C4-2B (cell line): ENCODE results near the gene RCSD1.
"Not testable (repeated sequence)": the region's sequence is repeated elsewhere in the genome, so short reads cannot be mapped to it uniquely, and the experiment has no call there.

ENCODE experiments used
- H3K27ac ChIP-seq: fragments of 450-650 bp; 2 replicates; pipeline ENCODE4 v1.5.1; 2017
- ZFX ChIP-seq: fragments of 450-650 bp; IDR thresholded peaks from 2 replicates; pipeline ENCODE4 v1.6.1; 2017
- TF ChIP-seq, protein P1 (sequence below): fragments of 450-650 bp; conservative IDR thresholded peaks from 2 replicates; pipeline ENCODE4 v1.5.1; 2017; ENCODE audit warnings: mild to moderate bottlenecking

The RCSD1 gene

DNA sequence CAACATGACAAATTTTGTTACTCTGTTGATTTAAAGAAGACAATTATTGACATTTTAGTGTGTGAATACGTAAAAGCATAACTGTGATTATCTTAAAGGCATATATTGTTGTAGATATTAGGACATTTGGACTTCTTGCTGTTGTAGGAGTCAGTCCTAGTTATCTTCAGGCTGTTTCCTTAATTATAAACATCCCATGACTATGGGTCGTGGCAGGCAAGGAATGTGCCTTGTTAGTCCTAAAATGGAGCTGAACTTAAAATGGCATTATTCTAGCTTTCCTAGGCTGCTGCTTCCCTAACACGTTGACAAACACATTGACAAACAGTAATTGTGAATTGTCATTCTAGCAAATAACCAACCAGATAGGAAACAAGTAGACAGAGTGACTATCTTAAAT, 87.3 kb downstream of the RCSD1 start:
- TF ChIP-seq, protein P1, sequence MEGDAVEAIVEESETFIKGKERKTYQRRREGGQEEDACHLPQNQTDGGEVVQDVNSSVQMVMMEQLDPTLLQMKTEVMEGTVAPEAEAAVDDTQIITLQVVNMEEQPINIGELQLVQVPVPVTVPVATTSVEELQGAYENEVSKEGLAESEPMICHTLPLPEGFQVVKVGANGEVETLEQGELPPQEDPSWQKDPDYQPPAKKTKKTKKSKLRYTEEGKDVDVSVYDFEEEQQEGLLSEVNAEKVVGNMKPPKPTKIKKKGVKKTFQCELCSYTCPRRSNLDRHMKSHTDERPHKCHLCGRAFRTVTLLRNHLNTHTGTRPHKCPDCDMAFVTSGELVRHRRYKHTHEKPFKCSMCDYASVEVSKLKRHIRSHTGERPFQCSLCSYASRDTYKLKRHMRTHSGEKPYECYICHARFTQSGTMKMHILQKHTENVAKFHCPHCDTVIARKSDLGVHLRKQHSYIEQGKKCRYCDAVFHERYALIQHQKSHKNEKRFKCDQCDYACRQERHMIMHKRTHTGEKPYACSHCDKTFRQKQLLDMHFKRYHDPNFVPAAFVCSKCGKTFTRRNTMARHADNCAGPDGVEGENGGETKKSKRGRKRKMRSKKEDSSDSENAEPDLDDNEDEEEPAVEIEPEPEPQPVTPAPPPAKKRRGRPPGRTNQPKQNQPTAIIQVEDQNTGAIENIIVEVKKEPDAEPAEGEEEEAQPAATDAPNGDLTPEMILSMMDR = no peak
- no peak for TF ChIP-seq ZFX
- no peak overlapping the region for H3K27ac ChIP-seq

DNA sequence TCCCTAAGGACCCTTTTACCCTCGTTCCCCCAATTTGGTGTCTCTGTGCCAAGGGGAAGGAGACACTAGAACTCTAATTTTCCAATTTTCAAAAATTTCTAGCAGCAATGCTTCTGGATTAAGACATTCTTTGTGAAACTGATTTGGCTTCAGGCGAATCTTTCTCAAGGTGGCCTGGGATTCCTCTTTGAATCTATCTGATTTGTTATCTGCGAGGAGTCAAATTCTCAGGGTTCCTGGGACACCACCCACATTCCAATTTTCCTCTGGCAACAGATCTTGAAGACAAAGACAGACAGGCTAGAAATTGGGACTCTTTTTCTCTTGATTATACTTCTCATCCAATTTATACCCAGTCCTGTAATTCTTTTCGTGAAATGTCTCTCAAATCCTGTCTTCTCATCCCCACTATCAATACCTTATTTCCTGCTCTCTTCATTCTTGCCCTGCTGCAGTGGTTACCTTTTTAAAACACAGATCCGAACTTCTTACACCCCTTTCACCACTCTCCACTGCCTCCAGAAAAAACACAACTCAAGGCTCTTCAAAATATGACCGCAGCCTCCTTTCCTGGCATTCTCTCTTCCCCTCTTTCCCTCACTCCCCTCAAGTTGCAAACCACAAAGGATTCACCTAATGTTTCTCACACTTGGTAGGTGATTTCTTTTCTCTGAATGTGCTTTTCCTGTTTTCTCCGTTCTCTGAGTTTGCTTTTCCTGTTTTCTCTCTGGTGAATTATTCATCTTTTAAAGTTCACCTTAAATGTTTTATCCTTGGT, 89.1 kb downstream of the RCSD1 start:
- TF ChIP-seq ZFX = no peak
- TF ChIP-seq, protein P1 = no peak
- no peak overlapping the region for H3K27ac ChIP-seq

DNA sequence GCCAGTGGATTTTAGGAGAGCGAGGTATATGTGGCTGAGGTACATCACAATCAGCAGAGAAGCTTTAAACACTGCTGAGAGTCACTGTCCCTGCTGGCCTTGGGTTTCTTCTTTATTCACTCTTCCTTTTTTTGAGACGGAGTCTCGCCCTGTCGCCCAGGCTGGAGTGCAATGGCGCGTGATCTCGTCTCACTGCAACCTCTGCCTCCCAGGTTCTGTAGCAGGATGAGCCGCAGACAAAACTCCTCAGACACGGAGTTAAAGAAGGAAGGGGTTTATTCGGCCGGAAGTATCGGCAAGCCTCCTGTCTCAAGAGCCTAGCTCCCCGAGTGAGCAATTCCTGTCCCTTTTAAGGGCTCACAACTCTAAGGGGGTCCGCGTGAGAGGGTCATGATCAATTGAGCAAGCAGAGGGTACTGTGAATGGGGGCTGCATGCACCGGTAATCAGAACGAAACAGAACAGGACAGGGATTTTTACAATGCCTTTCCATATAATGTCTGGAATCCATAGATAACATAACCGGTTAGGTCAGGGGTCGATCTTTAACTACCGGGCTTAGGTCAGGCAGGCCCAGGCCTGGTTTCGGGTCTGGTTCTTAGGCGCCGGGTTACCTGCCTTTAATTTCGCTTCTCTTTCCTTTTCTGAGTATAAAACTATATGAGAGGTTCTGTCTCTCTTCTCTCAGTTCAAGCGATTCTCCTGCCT, 89.8 kb downstream of the RCSD1 start:
- H3K27ac ChIP-seq = not testable (repeated sequence)

DNA sequence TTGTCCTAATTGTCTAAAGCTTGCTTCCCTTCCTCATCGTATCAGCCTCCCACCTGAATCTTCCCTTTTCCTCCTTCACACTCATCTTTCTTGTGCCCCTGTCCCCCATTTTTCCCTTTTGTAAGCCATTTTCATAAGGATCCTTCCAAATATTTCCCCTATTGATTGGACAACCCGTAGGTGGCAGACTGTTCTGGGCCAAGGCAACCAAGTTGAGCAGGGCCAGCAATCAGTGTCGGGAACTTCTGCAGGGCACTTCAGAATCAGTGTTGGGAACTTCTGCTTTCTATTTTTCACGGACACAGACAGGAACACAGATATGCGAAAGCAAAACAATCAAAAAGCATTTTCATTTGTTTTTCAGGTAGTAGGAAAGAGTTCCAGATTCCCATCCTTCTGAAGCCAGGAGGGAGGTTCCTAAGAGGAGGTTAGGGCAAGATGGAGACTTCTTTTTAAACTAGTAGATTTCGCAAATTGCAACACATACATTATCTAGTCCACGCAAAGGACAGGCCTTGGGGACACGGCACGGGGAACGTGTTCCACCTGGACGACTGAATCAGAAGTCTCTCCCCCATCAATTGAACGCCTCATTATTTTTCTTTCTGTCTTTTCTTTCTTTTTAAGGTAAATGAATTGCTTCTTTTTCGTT, 91.1 kb downstream of the RCSD1 start:
- H3K27ac ChIP-seq = peak overlapping the region; percentile 98
- TF ChIP-seq, protein P1 = peak; percentile 78
- no peak for TF ChIP-seq ZFX

DNA sequence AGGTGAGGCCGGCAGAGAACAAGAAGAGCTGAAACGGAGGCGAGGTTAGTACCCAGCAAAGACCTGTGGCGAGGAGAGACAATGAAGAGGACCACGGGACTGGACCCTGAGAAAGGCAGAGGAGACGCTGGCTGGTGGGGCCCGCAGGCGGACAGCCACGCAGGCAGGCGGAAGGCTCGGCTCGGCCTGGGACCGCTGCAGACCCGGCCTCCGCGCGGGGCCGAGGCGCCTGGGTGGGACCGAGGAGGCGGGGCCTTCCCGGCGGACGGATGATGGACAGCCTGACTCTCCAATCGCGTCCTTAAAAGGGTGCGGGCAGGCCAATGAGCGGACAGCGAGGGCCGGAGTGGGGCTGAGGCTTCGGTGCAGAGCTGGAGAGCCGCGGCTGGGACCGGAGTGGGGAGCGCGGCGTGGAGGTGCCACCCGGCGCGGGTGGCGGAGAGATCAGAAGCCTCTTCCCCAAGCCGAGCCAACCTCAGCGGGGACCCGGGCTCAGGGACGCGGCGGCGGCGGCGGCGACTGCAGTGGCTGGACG, 91.7 kb downstream of the RCSD1 start, which contains the start of gene MPZL1:
MPZL1 (plus strand) TSS at position 366 of the 535 bp plus-strand sequence. CDS start 170 bp downstream, outside the sequence.
- H3K27ac ChIP-seq = peak within 1 kb of the TSS; percentile 98
- no peak for TF ChIP-seq ZFX
- TF ChIP-seq, protein P1 = no peak

DNA sequence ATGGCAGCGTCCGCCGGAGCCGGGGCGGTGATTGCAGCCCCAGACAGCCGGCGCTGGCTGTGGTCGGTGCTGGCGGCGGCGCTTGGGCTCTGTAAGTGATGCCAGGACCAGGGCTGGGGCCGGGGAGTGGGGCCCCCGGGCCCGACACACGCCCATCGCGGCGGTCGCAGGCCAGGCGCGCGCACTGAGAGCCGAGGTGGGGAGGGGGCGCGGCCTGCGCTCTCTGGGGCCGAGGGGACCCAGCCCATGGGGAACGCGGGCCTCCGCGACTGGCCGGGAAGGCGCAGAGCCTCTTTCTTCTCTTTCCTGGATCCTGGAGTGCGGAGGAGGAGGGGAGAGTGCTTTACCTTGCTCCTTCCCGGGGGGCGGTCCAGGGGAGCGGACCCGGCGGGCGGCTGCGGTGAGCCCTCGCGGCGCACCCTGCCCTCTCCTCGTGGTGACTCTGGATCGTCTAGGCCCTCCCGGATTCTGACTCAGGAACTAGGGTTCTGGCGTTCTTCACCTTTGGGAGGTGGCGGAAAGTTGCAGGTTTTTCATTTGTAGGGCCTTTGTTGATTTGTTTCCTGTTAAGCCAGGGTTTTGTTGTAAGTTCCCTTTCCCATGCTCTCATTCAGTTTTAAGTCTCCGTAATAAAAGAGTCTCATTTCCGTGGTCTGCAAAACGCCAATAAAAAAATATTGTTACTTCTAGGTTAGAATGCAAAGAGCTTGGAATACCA, 92.3 kb downstream of the RCSD1 start:
- H3K27ac ChIP-seq = peak overlapping the region; percentile 98
- TF ChIP-seq, protein P1 = no peak
- peak; percentile 81 for TF ChIP-seq ZFX

DNA sequence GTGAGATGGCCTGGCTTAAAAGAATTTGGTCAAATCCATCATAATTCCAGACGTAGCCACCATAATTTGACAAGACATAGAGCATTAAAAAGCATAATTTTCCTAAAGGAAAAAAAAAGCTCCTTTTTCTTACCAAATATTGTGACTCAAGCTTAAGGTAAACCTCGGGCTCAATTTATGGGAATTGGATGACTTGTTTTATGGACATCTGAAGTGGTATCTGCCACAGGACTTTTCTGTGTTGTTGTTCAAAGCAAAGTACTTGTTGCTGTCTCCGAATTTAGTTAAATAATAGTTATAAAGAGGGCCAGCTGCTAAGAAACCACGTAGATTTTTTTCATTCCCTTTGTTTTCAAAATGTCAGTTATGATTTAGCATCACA, 92.8 kb downstream of the RCSD1 start:
- no peak for TF ChIP-seq ZFX
- TF ChIP-seq, protein P1 = no peak
- H3K27ac ChIP-seq = peak overlapping the region; percentile 98
